ENCODE data around the gene TLCD2. TPM values are rescaled to one million over a fixed set of nuclear protein-coding genes. Genes with fewer than 3 reads are reported as not detected.
A peak's percentile ranks its signal among the peaks of the same experiment; 100 is the strongest.

TLCD2 gene
- total and polyA plus RNA-seq, 9 of the 15 experiments (the other 6 are each of a cell fraction or from before 2014, with no cell fraction given): 0.10 to 0.89 (median 0.58) TPM

- ChIA-PET POLR2A (interaction anchor here (0.7 to 1.2 kb wide), 2 partner anchors 10 to 191 kb away, joined by 3 read pairs; no protein-coding TSS in a partner anchor), CTCF (ENCODE audit: low intra/inter-chr PET ratio) (no interaction called here)
- in situ Hi-C loops (cut with MboI) (no loop called here), intact Hi-C loops (cut with micrococcal nuclease) (no loop called here)
- no peak for ATAC-seq
- BruUV-seq (replicated peaks): no TSS peak
- no peaks in the 10 kb centered on the region for H4K20me1 ChIP-seq (replicated peaks; ENCODE audit: control insufficient read depth, insufficient read depth, low read length)
- FAIRE-seq: no peak
- H3K9me3 ChIP-seq (replicated peaks; ENCODE audit: control insufficient read depth, insufficient read depth, low read depth, low read length): no peaks in the 10 kb centered on the region
- peak overlapping the region; percentile 41; the same call in 1 of the 2 replicates for H3K4me2 ChIP-seq (ENCODE audit: insufficient read depth, low read length)
- peaks cover 8 to 35% of the 10 kb centered on the region in 2 experiments; a peak in 4 of 5 replicates for H3K4me1 ChIP-seq (replicated peaks in 1 of 2; ENCODE audit: control insufficient read depth in 2 of 2, insufficient read depth in 2 of 2, low read length in 2 of 2)
- H3K9ac ChIP-seq (ENCODE audit: insufficient read depth in 1 of 2, low read depth in 2 of 2, low read length in 2 of 2): peak overlapping the region in 1 of 2 experiments; percentile 82; a peak in 2 of 4 replicates
- no peak overlapping the region for H3K4me3 ChIP-seq
- no peaks in the 10 kb centered on the region for H3K79me2 ChIP-seq (ENCODE audit: control insufficient read depth, insufficient read depth, low read length)
- peak overlapping the region; percentile 84 for H2AFZ ChIP-seq (ENCODE audit: low read depth, low read length)
- H3K27ac ChIP-seq (ENCODE audit: extremely low read depth, low read depth, low read length): no peak overlapping the region
- H3K27me3 ChIP-seq (ENCODE audit: control insufficient read depth in 2 of 2, insufficient read depth in 2 of 2, low read length in 2 of 2): no peaks in the 10 kb centered on the region
- no peaks in the 10 kb centered on the region for H3K36me3 ChIP-seq (ENCODE audit: control insufficient read depth, insufficient read depth, low read length)
- WGBS (ENCODE audit: insufficient coverage, low coverage, missing lambda C conversion rate): 85% methylated on average over 7 of the region's 20 CpGs
- TF ChIP-seq ZNF253 (CRISPR knock-in tag; conservative IDR thresholded peaks at IDR 0.05) (no peak), NFIC (IDR thresholded peaks at IDR 0.05) (peak; percentile 5; the same call in 1 of the 2 replicates)
- no peak for DNase-seq (ENCODE audit: extremely low read depth in 1 of 4, low spot score in 3 of 4)
- H3K9me1 ChIP-seq (ENCODE audit: control insufficient read depth, insufficient read depth, low read length): no peaks in the 10 kb centered on the region
Measured at GRCh38 chr17:1755252-1755826, 45.2 kb upstream of the TLCD2 start.

- BruUV-seq (replicated peaks): no TSS peak
- POLR2A ChIA-PET: interaction anchor here (1.4 kb wide), 1 partner anchor 37 kb away, joined by 5 read pairs; no protein-coding TSS in a partner anchor
- TF ChIP-seq ETV5 (CRISPR knock-in tag; IDR thresholded peaks at IDR 0.05; ENCODE audit: low read depth) (no peak), YBX1 (IDR thresholded peaks at IDR 0.05) (no peak), PCBP2 (IDR thresholded peaks at IDR 0.05; ENCODE audit: low read depth, low read length, poor library complexity, severe bottlenecking) (no peak), ZNF253 (CRISPR knock-in tag; conservative IDR thresholded peaks at IDR 0.05) (no peak), DNMT1 (IDR thresholded peaks at IDR 0.05) (no peak), SRSF1 (IDR thresholded peaks at IDR 0.05; ENCODE audit: low read depth, low read length) (no peak), TCF7 (IDR thresholded peaks at IDR 0.05; ENCODE audit: borderline replicate concordance) (no peak), SMARCA4 (IDR thresholded peaks at IDR 0.05) (no peak), USF1 (CRISPR knock-in tag; IDR thresholded peaks at IDR 0.05) (no peak), ZNF316 (IDR thresholded peaks at IDR 0.05) (no peak), BRF1 (IDR thresholded peaks at IDR 0.05; ENCODE audit: borderline replicate concordance, extremely low read depth, insufficient read length) (no peak), ZNF551 (CRISPR knock-in tag; IDR thresholded peaks at IDR 0.05) (no peak), ZNF277 (CRISPR knock-in tag; IDR thresholded peaks at IDR 0.05; ENCODE audit: borderline replicate concordance) (no peak)
Measured at GRCh38 chr17:1754430-1755112, 44.4 kb upstream of the TLCD2 start.

More at GRCh38 chr17:1754430-1755112, 44.4 kb upstream of the TLCD2 start:
- Histone ChIP-seq H3K9me3 (replicated peaks; ENCODE audit: control insufficient read depth, insufficient read depth, low read depth, low read length) (no peaks in the 10 kb centered on the region), H3K79me2 (ENCODE audit: control insufficient read depth, insufficient read depth, low read length) (no peaks in the 10 kb centered on the region), H3K36me3 (ENCODE audit: control insufficient read depth, insufficient read depth, low read length) (no peaks in the 10 kb centered on the region), H3K27me3 (ENCODE audit: control insufficient read depth in 2 of 2, insufficient read depth in 2 of 2, low read length in 2 of 2) (no peaks in the 10 kb centered on the region), H3K9me1 (ENCODE audit: control insufficient read depth, insufficient read depth, low read length) (no peaks in the 10 kb centered on the region), H2AFZ (ENCODE audit: low read depth, low read length) (no peak overlapping the region), H3K4me1 (replicated peaks in 1 of 2; ENCODE audit: control insufficient read depth in 2 of 2, insufficient read depth in 2 of 2, low read length in 2 of 2) (peaks cover 8 to 35% of the 10 kb centered on the region in 2 experiments; a peak in 4 of 5 replicates), H3K4me2 (ENCODE audit: insufficient read depth, low read length) (no peak overlapping the region), H3K27ac (ENCODE audit: extremely low read depth, low read depth, low read length) (no peak overlapping the region), H3K9ac (ENCODE audit: insufficient read depth in 1 of 2, low read depth in 2 of 2, low read length in 2 of 2) (peak overlapping the region in 1 of 2 experiments; percentile 13; a peak in 1 of 4 replicates), H4K20me1 (replicated peaks; ENCODE audit: control insufficient read depth, insufficient read depth, low read length) (no peaks in the 10 kb centered on the region), H3K4me3 (no peak overlapping the region)
- no peak for DNase-seq (ENCODE audit: extremely low read depth in 1 of 4, low spot score in 3 of 4)
- intact Hi-C loops (cut with micrococcal nuclease): no loop called here
- no peak for FAIRE-seq
- WGBS (ENCODE audit: insufficient coverage, low coverage, missing lambda C conversion rate): 71% methylated on average over 13 of the region's 25 CpGs
- CTCF ChIA-PET (ENCODE audit: low intra/inter-chr PET ratio): interaction anchor here (0.8 kb wide), 1 partner anchor 31 kb away, joined by 4 read pairs; no protein-coding TSS in a partner anchor
- in situ Hi-C loops (cut with MboI): no loop called here
- no peak for ATAC-seq
